ENCODE results near the gene DLG2.

GRCh38 chr11:83642500-83642899, 1984.6 kb downstream of the DLG2 start:
- TF ChIP-seq CTCF (conservative IDR thresholded peaks at IDR 0.05; ENCODE audit: low read length) (no peak), EZH2phosphoT487 (IDR thresholded peaks at IDR 0.05; ENCODE audit: borderline replicate concordance, low read depth, low read length) (no peak)
